NCI-H524 (cell line): Measurements from ENCODE around the gene CTNND2.
"Not testable (repeated sequence)": the region's sequence is repeated elsewhere in the genome, so short reads cannot be mapped to it uniquely, and the experiment has no call there.

Experiments
- DNase-seq, 2 experiments: peaks; one replicate each; lab custom pipeline; 2025; lab: John Stamatoyannopoulos, UW

Gene CTNND2

GRCh38 chr5:11082404-11082945 is 821.8 kb downstream of the CTNND2 start:
- no peak for DNase-seq

GRCh38 chr5:11076945-11077613 is 827.2 kb downstream of the CTNND2 start:
- DNase-seq: no peak

- peak; percentile 10 to 60 for DNase-seq
These were observed 829.0 kb downstream of the CTNND2 start for GRCh38 chr5:11075035-11075805.

- no peak for DNase-seq
These were observed 831.7 kb downstream of the CTNND2 start for GRCh38 chr5:11072568-11072967.

- no peak for DNase-seq
These were observed 832.2 kb downstream of the CTNND2 start for GRCh38 chr5:11072076-11072475.

- DNase-seq: no peak
These were observed 835.2 kb downstream of the CTNND2 start for GRCh38 chr5:11069041-11069440.

- not testable (repeated sequence) for DNase-seq
These were observed 838.5 kb downstream of the CTNND2 start for GRCh38 chr5:11065723-11066122.

GRCh38 chr5:11064763-11065450 is 839.3 kb downstream of the CTNND2 start:
- no peak for DNase-seq

- DNase-seq: peak in 1 of 2 experiments; percentile 11
These were observed 841.8 kb downstream of the CTNND2 start for GRCh38 chr5:11062397-11062796.

- DNase-seq: no peak
These were observed 847.7 kb downstream of the CTNND2 start for GRCh38 chr5:11056560-11056959.

- DNase-seq: no peak
These were observed 850.2 kb downstream of the CTNND2 start for GRCh38 chr5:11054014-11054413.

- DNase-seq: peak in 1 of 2 experiments; percentile 50
These were observed 851.4 kb downstream of the CTNND2 start for GRCh38 chr5:11052871-11053270.

- peak; percentile 15 to 74 for DNase-seq
These were observed 853.5 kb downstream of the CTNND2 start for GRCh38 chr5:11050596-11051304.

GRCh38 chr5:11048760-11049159 is 855.5 kb downstream of the CTNND2 start:
- peak; percentile 13 to 42 for DNase-seq

- DNase-seq: no peak
These were observed 856.6 kb downstream of the CTNND2 start for GRCh38 chr5:11047625-11048024.

GRCh38 chr5:11047030-11047429 is 857.2 kb downstream of the CTNND2 start:
- DNase-seq: no peak

GRCh38 chr5:11046160-11046559 is 858.1 kb downstream of the CTNND2 start:
- peak; percentile 83 to 85 for DNase-seq

- DNase-seq: peak; percentile 77
These were observed 858.8 kb downstream of the CTNND2 start for GRCh38 chr5:11045411-11045810.

- DNase-seq: no peak
These were observed 859.7 kb downstream of the CTNND2 start for GRCh38 chr5:11044581-11044980.

- DNase-seq: no peak
These were observed 860.4 kb downstream of the CTNND2 start for GRCh38 chr5:11043881-11044280.

GRCh38 chr5:11040345-11040744 is 863.9 kb downstream of the CTNND2 start:
- no peak for DNase-seq

- no peak for DNase-seq
These were observed 865.5 kb downstream of the CTNND2 start for GRCh38 chr5:11038772-11039171.
